OCI-LY7 (cell line): ENCODE measurements around the gene PIGQ. TPM values are rescaled to one million over a fixed set of nuclear protein-coding genes. Genes with fewer than 3 reads are reported as not detected.

Experiments
- BruUV-seq: library from RNA; stranded (reverse); fragments of 400-500 nt; replicated peaks from 2 replicates; lab custom pipeline; 2021; lab: Mats Ljungman, UMichigan
- CTCF ChIA-PET: fragments of 300-600 bp; sonication (Branson Sonifier 250); formaldehyde crosslinking; loops from one replicate; lab custom pipeline; 2022; ENCODE audit warnings: antibody characterized with exemption; ENCODE audit not compliant: unreplicated experiment; lab: Charles Lee
- POLR2A ChIA-PET: fragments of 300-600 bp; sonication (Branson Sonifier 250); formaldehyde crosslinking; loops from one replicate; lab custom pipeline; 2022; ENCODE audit warnings: antibody characterized with exemption; lab: Charles Lee
- DNase-seq: peaks from one replicate; pipeline ENCODE4 v3.0.0-alpha.2; 2015; ENCODE audit warnings: low spot score
- H2AFZ ChIP-seq: fragments of 200-600 bp; sonication (generic), shearing (Covaris generic); 2 replicates; pipeline ENCODE4 v1.6.1; 2014; ENCODE audit warnings: mild to moderate bottlenecking, antibody characterized with exemption, low read length, moderate library complexity
- H3K27ac ChIP-seq: fragments of 200-600 bp; sonication (generic); 2 replicates; pipeline ENCODE4 v1.5.1; 2014; ENCODE audit warnings: mixed run types, low read depth, mild to moderate bottlenecking, moderate library complexity, low read length, inconsistent platforms; ENCODE audit not compliant: poor library complexity, severe bottlenecking
- H3K36me3 ChIP-seq: fragments of 200-600 bp; sonication (generic); 2 replicates; pipeline ENCODE4 v1.6.1; 2014; ENCODE audit warnings: mild to moderate bottlenecking, antibody characterized with exemption, low read length, moderate library complexity, mixed read lengths; ENCODE audit not compliant: insufficient read depth
- H3K4me1 ChIP-seq: fragments of 200-600 bp; sonication (generic); 2 replicates; pipeline ENCODE4 v1.5.1; 2014; ENCODE audit warnings: mild to moderate bottlenecking, low read length; ENCODE audit not compliant: insufficient read depth, poor library complexity, severe bottlenecking
- H3K4me2 ChIP-seq: fragments of 200-600 bp; sonication (generic); 2 replicates; pipeline ENCODE4 v1.6.1; 2014; ENCODE audit warnings: mild to moderate bottlenecking, low read length
- H3K4me3 ChIP-seq: fragments of 200-600 bp; sonication (generic); 2 replicates; pipeline ENCODE4 v1.5.1; 2014; ENCODE audit warnings: mild to moderate bottlenecking, low read depth, low read length; ENCODE audit not compliant: poor library complexity, severe bottlenecking
- H3K79me2 ChIP-seq: fragments of 200-600 bp; sonication (generic); 2 replicates; pipeline ENCODE4 v1.6.1; 2016; ENCODE audit warnings: low read depth, mild to moderate bottlenecking, low read length, moderate library complexity, mixed read lengths; ENCODE audit not compliant: insufficient read depth
- H3K9me2 ChIP-seq: fragments of 200-600 bp; sonication (generic); 2 replicates; pipeline ENCODE4 v1.6.1; 2016; ENCODE audit warnings: mild to moderate bottlenecking, low read length, mixed read lengths; ENCODE audit not compliant: insufficient read depth
- H3K9me3 ChIP-seq: fragments of 200-600 bp; sonication (generic); 2 replicates; pipeline ENCODE4 v1.6.1; 2014; ENCODE audit warnings: mild to moderate bottlenecking, mixed run types, low read length, mixed read lengths
- H4K20me1 ChIP-seq: fragments of 200-600 bp; sonication (generic); 2 replicates; pipeline ENCODE4 v1.6.1; 2014; ENCODE audit warnings: mild to moderate bottlenecking, antibody characterized with exemption, low read length, moderate library complexity, mixed read lengths; ENCODE audit not compliant: insufficient read depth
- CTCF ChIP-seq: fragments of 200-600 bp; sonication (generic); conservative IDR thresholded peaks from 2 replicates; pipeline ENCODE4 v1.5.1; 2014; ENCODE audit warnings: mild to moderate bottlenecking, antibody characterized with exemption, low read length, moderate library complexity, mixed read lengths
- EZH2phosphoT487 ChIP-seq: fragments of 200-600 bp; sonication (generic); IDR thresholded peaks from 2 replicates; pipeline ENCODE4 v1.6.1; 2018; ENCODE audit warnings: low read depth, borderline replicate concordance, mild to moderate bottlenecking, mixed run types, antibody characterized with exemption, low read length, moderate library complexity, mixed read lengths
- intact Hi-C: fragments of 100-400 bp; cut with micrococcal nuclease; formaldehyde crosslinking; loops from one replicate; pipeline ENCODE4 v1.10.0; 2022; ENCODE audit not compliant: unreplicated experiment
- total RNA-seq, 2 experiments: library from RNA; depleted of rRNA in 1 of 2; stranded (reverse); fragments of >200 nt in 1 of 2; shearing (Covaris generic) in 1 of 2; gene quantifications; 2 replicates each; pipeline ENCODE4 v1.2.3, GENCODE V29; 2014 to 2022

Gene PIGQ
- total RNA-seq, 2 experiments from 2014 or later, result 39.0 to 54.2 TPM

GRCh38 chr16:560204-560700, 9.5 kb upstream of the PIGQ start, which contains the start of gene PRR35:
TSS of gene PRR35 (plus strand) at chr16:560394. CDS start at chr16:563295, 2,901 bp downstream.
- CTCF ChIA-PET, result no interaction called here
- intact Hi-C loops, result no loop called here
- no peak within 1 kb of the TSS for H3K4me3 ChIP-seq
- H3K4me1 ChIP-seq, result no peaks in the 10 kb centered on the region
- H3K9me2 ChIP-seq, result no peaks in the 10 kb centered on the region
- H3K79me2 ChIP-seq, result no peaks in the 10 kb centered on the region
- no peak within 1 kb of the TSS for H3K27ac ChIP-seq
- no peak for DNase-seq
- no TSS peak for BruUV-seq
- no peaks in the 10 kb centered on the region for H3K36me3 ChIP-seq
- POLR2A ChIA-PET, result no interaction called here
- TF ChIP-seq EZH2phosphoT487 (no peak), CTCF (no peak)
- no peaks in the 10 kb centered on the region for H3K9me3 ChIP-seq
- no peak within 1 kb of the TSS for H3K4me2 ChIP-seq
- H2AFZ ChIP-seq, result no peak within 1 kb of the TSS
- H4K20me1 ChIP-seq, result no peaks in the 10 kb centered on the region

GRCh38 chr16:560701-561412, 8.9 kb upstream of the PIGQ start:
- Histone ChIP-seq H3K9me2 (no peaks in the 10 kb centered on the region), H3K4me3 (no peak overlapping the region), H3K27ac (no peak overlapping the region), H3K36me3 (no peaks in the 10 kb centered on the region), H3K9me3 (no peaks in the 10 kb centered on the region), H2AFZ (no peak overlapping the region), H3K79me2 (no peaks in the 10 kb centered on the region), H4K20me1 (no peaks in the 10 kb centered on the region), H3K4me1 (peaks cover under 1% of the 10 kb centered on the region), H3K4me2 (no peak overlapping the region)
- ChIA-PET POLR2A (no interaction called here), CTCF (no interaction called here)
- intact Hi-C loops, result no loop called here
- DNase-seq, result no peak
- no TSS peak for BruUV-seq
- no peak for TF ChIP-seq EZH2phosphoT487
- TF ChIP-seq CTCF, result no peak

- no peaks in the 10 kb centered on the region for H3K9me3 ChIP-seq
- H3K4me2 ChIP-seq, result no peak overlapping the region
- intact Hi-C loops, result no loop called here
- no peaks in the 10 kb centered on the region for H3K36me3 ChIP-seq
- TF ChIP-seq EZH2phosphoT487 (no peak), CTCF (no peak)
- peaks cover 6% of the 10 kb centered on the region for H3K4me1 ChIP-seq
- ChIA-PET POLR2A (no interaction called here), CTCF (no interaction called here)
- H3K79me2 ChIP-seq, result no peaks in the 10 kb centered on the region
- no peaks in the 10 kb centered on the region for H3K9me2 ChIP-seq
- no peak overlapping the region for H3K27ac ChIP-seq
- H3K4me3 ChIP-seq, result no peak overlapping the region
- no peak for DNase-seq
- BruUV-seq, result no TSS peak
- H2AFZ ChIP-seq, result no peak overlapping the region
- H4K20me1 ChIP-seq, result no peaks in the 10 kb centered on the region
Observed at GRCh38 chr16:561413-561794, 8.4 kb upstream of the PIGQ start.
